HL-60 (cell line): ENCODE measurements around the gene BUD23.
"Not testable (repeated sequence)": the region's sequence is repeated elsewhere in the genome, so short reads cannot be mapped to it uniquely, and the experiment has no call there.

ENCODE experiments used
- DNase-seq, 2 experiments: peaks; one replicate each; pipeline ENCODE4 v3.0.0-alpha.2; 2010 to 2020; ENCODE audit warnings: low read depth in 1 of 2, low spot score in 1 of 2
- H3K27ac ChIP-seq: fragments of 250-450 bp; sonication (Bioruptor Pico); replicated peaks from 2 replicates; pipeline ENCODE4 v1.5.1; 2020; ENCODE audit warnings: mild to moderate bottlenecking, moderate library complexity
- H3K27me3 ChIP-seq: fragments of 250-450 bp; sonication (Bioruptor Pico); 2 replicates; pipeline ENCODE4 v1.5.1; 2021; ENCODE audit warnings: mild to moderate bottlenecking, moderate library complexity; ENCODE audit not compliant: insufficient read depth, poor library complexity, severe bottlenecking
- H3K4me3 ChIP-seq: replicated peaks from 2 replicates; pipeline ENCODE4 v1.5.1; 2011; ENCODE audit warnings: mild to moderate bottlenecking, control low read depth, low read length; ENCODE audit not compliant: insufficient read depth
- CTCF ChIP-seq: IDR thresholded peaks from one replicate; pipeline ENCODE4 v1.5.1; 2011; ENCODE audit warnings: low read length, control low read depth, inconsistent platforms; ENCODE audit not compliant: insufficient read depth
- GABPA ChIP-seq: IDR thresholded peaks from 2 replicates; pipeline ENCODE4 v1.6.1; 2012; ENCODE audit warnings: low read depth
- POLR2AphosphoS5 ChIP-seq: IDR thresholded peaks from 2 replicates; pipeline ENCODE4 v1.6.1; 2012; ENCODE audit warnings: low read depth
- REST ChIP-seq: IDR thresholded peaks from 2 replicates; pipeline ENCODE4 v1.6.1; 2012; ENCODE audit warnings: low read depth; ENCODE audit not compliant: insufficient replicate concordance
- SPI1 ChIP-seq: IDR thresholded peaks from 2 replicates; pipeline ENCODE4 v1.6.1; 2012; ENCODE audit warnings: low read depth, mild to moderate bottlenecking, borderline replicate concordance

BUD23 gene

GRCh38 chr7:73674468-73675124, 8.8 kb upstream of the BUD23 start:
- Histone ChIP-seq H3K27ac (no peak overlapping the region), H3K4me3 (no peak overlapping the region), H3K27me3 (peaks cover 11% of the 10 kb centered on the region)
- DNase-seq, result no peak
- TF ChIP-seq GABPA, result no peak

GRCh38 chr7:73676062-73676461, 7.3 kb upstream of the BUD23 start:
- not testable (repeated sequence) for H3K27me3 ChIP-seq

GRCh38 chr7:73678862-73679261, 4.5 kb upstream of the BUD23 start:
- Histone ChIP-seq H3K27me3 (no peaks in the 10 kb centered on the region), H3K4me3 (no peak overlapping the region), H3K27ac (no peak overlapping the region)
- DNase-seq, result no peak
- TF ChIP-seq GABPA, result no peak
- TF ChIP-seq SPI1, result no peak
- no peak for TF ChIP-seq REST
- no peak for TF ChIP-seq POLR2AphosphoS5
- TF ChIP-seq CTCF, result no peak

More at GRCh38 chr7:73676062-73676461, 7.3 kb upstream of the BUD23 start:
- DNase-seq, H3K4me3 ChIP-seq, H3K27ac ChIP-seq: not testable (repeated sequence)

- TF ChIP-seq REST, result no peak
- TF ChIP-seq CTCF, result no peak
- no peak for TF ChIP-seq GABPA
- TF ChIP-seq SPI1, result no peak
- no peak for TF ChIP-seq POLR2AphosphoS5
- Histone ChIP-seq H3K4me3 (no peak overlapping the region), H3K27me3 (no peaks in the 10 kb centered on the region), H3K27ac (no peak overlapping the region)
- DNase-seq, result no peak
These were observed 3.7 kb upstream of the BUD23 start for GRCh38 chr7:73679709-73680108.

GRCh38 chr7:73680501-73680900, 2.9 kb upstream of the BUD23 start:
- Histone ChIP-seq H3K27me3 (no peaks in the 10 kb centered on the region), H3K27ac (no peak overlapping the region), H3K4me3 (no peak overlapping the region)
- TF ChIP-seq SPI1 (no peak), GABPA (no peak), POLR2AphosphoS5 (no peak), CTCF (no peak), REST (no peak)
- no peak for DNase-seq
